HG03460 (cell line): ENCODE results near the gene TNNT1.
"Not testable (repeated sequence)": the region's sequence is repeated elsewhere in the genome, so short reads cannot be mapped to it uniquely, and the experiment has no call there.

Experiments
- ATAC-seq: cut with Tn5 transposase; IDR thresholded peaks from one replicate; pipeline ENCODE4 v1.9.1; 2021; ENCODE audit not compliant: unreplicated experiment

TNNT1 gene

DNA sequence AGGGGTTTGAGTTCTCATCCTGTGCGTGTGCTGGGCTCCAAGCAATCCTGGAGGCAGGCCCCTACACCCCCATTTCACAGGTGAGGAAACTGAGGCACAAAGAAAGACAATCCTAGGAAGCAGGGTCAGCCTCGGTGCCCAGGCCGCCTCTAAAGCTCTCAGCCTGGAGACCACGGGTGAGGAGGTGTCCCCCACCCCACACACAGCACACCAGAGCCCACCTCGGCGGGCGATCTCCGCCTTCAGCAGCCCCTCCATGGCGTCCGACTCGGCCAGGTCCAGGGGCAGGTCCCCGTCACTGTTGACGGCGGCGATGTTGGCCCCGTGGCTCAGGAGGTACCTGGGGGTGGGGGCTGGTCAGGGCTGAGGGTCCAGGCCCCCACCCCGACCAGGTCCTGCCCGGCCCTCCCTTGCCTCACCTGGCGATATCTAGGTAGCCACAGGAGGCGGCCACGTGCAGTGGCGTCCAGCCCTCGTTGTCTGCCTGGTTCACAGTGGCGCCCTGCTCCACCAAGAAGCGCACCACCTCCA lies 36.7 kb downstream of the TNNT1 start:
- no peak for ATAC-seq

DNA sequence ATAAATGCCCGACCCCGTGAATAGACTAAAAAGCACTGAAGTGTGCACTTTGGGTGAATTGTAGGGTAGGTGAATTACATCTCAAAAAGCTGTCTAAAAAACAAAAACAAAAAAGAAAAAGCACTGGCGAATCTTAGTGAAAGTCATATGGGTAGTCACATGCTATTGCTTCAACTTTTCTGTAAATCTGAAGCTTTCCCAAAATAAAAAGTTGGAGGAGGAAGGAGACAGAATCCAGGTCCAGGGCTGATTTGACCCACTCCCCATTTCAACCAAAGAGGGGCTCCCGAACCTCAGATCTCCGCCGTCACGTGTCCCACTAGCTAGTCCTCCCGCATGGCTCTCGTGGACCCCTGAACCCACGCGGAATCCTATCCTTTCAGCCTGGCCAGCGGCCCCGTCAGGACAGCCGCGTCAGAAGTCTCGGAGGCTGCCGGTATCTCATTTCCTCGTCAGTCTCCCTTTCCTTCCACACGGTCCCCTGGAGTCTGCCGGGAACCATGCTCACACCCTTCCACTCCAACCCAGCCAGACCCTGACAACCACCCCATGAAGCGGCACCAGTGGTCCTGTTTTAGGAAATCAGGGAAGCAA lies 37.7 kb downstream of the TNNT1 start:
- no peak for ATAC-seq

DNA sequence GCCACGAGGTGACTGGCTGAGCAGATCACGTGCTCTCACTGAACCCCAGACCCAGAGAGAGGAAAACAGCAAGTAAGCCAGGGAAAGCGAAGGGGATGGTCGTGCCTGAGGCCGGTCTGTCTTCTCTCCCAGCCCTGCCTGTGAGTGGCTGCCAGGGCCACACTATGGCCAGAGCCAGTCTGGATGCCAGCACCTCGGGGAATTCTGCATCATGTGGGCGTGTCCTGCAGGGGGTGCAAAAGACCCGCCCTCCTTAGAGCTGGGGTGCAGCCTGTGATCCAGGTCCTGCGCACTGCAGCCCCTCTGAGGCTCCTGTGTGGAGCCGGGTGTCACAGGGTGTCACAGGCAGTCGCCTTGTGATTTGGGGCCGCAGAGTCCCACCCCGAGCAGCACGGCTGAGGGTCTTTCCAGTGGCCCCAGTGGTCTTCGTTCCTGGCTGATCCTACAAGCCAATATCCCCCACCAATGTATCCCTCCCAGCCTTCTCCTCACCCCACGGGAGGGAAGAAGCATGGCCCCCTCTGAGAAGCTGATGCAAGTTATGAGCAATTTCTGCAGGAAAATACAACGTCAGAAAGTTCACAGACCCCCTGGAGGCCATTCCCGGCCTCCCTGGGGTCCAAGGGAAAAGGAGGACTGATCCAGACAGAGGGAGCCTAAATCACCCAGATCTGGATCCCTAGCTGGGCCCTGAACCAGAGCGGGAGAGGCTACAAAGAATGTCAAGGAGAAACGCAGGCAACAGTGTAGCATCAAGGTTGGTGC lies 39.3 kb downstream of the TNNT1 start:
- no peak for ATAC-seq

DNA sequence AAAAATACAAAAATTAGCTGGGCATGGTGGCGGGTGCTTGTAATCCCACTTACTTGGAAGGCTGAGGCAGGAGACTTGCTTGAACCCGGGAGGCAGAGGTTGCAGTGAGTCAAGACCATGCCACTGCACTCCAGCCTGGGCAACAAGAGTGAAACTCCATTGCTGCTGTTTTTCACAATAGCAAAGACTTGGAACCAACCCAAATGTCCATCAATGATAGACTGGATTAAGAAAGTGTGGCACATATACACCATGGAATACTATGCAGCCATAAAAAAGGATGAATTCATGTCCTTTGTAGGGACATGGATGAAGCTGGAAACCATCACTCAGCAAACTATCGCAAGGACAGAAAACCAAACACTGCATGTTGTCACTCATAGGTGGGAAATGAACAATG lies 41.8 kb downstream of the TNNT1 start:
- not testable (repeated sequence) for ATAC-seq

DNA sequence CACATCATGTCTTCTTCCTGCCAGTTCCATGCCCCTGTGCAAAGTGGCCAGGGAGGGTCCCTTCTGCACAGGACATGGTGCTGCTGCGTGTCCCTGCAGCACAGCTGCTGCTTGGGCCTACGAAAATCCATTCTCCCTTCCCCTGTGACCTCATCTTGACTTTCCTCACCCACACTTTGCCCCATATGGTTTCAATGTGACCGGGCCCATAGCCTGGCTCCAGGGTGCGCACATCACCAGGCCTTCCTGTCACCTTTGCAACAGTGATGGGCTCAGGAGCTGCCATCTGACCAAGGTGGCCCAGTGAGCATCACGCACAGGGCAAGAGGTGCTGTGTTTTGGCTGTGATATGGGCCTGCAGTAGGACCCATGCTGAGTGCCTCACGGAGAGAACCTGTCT lies 42.4 kb downstream of the TNNT1 start:
- no peak for ATAC-seq

DNA sequence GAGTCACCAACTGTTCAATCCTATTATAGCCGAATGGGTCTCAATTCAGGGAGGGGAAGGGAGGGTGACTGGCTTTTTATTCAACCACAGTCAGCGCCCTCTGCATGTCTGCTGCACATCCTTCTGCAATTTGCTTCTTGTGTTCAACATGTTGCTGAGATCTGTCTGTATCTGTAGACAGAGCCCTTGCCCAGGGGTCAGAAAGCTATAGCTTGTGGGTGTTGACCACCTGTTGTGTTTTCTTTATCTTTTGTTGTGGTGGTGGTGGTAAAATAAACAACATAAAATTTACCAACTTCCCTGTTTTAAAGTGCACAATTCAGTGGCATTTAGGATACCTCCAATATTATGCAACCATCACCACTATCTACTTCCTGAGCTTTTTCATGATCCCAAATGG lies 43.8 kb downstream of the TNNT1 start:
- ATAC-seq: no peak

DNA sequence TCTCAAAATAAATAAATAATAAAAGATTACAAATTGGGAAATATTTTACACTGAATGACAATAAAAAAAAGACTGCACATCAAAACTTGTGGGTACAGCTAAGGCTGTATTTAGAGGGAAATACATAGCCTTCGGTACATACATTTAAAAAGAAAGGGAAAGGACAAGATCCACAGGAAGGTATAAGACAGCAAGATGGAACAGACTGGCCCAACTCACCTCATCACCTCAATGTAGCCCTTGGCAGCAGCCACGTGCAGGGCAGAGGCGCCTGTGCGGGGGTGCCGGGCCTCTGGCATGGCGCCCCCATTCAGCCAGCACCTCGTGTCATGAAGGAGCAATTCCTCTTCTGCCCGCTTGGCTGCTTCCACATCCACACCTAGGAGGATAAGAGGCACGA lies 45.8 kb downstream of the TNNT1 start:
- no peak for ATAC-seq

DNA sequence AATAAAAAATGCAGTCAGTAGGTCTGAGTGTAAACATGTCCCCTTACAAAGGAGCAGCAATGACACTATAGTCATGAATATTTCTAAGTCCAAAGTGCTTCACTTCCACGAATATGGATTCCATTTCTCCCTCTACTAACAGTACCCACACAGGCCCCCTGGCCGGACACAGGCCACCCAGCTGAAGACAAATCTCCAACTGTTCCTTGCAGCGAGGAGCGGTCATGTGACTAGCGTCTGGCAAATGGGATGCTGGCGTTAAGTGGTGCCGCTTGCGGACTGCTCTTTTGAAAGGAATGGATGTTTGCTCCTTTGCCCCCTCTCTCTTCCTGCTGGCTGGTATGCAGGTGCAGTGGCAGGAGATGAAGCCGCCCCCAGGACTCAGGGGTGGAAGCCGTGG lies 47.7 kb downstream of the TNNT1 start:
- ATAC-seq: no peak

DNA sequence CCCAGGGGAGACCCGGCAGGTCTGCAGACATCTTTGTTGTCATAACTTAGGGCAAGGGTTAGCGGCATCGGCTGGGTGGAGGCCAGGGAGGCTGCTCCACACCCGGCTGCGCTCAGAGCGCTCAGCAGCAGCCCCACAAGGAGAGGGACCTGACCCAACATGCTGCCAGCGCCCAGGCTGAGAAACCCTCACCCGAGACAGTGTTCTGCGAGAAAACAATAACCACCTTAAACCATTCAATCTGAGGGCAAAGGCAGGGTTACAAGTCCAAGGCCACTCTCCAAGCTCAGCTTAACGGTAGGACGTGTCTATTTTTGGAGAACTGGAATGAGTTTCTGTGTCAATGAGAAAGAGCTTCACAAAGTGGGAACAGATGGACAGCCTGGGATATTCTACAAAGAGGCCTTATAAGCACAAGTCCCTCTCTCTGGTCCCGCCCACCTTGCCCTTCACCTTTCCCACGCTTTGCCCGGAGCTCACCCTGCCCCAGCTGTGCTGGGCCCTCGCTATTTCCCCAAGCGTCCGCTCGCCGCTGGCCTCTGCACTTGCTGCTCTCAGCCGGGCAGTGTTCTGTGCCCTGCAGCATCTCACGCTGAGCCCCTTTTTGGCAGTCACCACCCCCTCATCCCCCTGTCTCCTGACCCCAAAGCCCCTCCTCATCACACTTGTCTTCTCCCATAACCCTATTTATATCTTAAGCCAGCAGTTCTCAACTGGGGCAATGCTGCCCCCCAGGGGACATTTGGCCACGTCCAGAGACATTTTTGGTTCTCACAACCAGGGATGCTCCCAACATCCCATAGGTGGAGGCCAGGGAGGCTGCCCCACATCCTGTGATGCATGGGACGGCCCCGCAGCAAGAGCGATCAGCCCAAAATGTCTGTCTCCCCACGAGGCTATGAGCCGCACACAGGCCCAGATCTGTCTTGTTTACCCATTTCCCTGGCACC lies 49.2 kb downstream of the TNNT1 start:
- no peak for ATAC-seq

DNA sequence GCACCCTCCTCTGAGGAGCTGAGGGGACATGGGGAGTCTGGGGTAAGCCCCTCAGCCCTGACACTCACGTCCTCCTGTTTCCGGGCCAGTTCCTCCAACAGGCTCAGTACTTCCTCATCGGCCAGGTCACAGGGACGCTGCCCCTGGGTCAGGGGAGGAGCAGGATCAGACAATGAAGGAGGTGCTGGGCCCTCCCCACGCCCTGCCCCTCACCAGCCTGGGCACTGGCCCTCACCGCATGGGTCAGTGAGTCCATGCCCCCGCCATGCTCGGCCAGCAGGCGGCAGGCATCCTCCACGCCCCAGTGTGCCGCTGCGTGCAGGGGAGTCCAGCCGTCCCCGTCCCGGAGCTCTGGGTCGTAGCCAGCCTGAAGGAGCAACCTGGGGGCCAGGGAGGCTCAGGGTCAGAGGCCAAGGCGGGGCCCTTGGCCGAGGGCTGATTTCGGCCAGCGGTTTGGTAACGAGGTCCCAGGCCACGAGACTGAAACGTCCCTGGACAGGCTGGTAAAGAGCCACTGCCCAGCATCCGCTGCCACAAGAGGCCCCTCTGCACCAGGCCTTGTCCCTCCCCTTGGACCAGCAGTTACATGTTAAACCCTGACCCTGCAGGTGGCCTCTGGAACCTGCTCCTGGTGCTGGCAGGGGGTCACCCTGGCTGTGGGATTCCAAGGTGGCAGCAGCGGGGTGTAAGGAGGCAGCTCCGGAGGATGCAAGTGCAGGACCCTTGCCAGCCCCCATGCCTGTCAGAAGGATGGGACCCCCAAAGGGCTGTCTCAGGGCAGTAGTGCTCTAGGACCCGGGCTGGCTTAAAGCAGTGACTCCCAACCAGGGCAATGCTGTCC lies 50.1 kb downstream of the TNNT1 start:
- ATAC-seq: no peak

DNA sequence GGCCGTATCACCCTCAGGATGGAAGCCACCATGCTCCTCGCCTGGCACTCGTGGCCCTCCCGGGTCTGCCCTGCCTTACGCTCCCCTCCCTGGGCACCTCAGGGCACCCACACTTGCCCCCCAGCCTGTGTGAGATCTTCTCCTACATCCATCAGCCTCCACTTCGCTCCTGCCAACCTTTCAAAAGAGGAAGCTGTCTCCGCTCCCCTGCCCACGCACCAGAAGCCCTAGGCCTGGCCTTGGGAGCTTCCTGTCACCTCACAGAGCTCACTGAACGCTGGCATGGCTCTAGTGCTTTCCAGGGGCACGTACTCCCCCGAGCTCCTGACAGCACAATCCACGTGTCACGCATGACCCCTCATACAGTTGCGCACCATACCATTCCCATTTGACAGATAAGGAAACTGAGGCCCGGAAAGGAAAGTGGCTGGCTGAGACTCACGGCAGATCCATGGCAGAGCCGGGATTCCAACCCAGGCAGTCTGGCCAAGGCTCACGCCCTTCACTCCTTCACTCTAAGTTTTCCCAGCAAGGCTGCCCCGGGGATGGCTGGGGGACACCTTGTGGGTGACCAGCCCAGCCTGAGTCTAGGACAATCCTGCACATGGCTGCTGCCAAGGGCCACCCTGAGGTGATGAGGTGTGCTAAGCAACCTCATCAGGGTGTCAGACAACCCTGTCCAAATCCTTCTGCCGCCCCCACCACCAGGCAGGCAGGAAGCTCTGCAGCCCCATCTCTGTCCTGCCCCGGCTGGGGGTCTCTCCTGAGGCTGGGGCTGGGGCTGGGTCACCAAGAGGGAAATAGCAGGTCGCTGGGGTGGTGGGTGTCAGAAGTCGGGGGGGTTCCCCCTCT lies 50.9 kb downstream of the TNNT1 start:
- ATAC-seq: no peak

DNA sequence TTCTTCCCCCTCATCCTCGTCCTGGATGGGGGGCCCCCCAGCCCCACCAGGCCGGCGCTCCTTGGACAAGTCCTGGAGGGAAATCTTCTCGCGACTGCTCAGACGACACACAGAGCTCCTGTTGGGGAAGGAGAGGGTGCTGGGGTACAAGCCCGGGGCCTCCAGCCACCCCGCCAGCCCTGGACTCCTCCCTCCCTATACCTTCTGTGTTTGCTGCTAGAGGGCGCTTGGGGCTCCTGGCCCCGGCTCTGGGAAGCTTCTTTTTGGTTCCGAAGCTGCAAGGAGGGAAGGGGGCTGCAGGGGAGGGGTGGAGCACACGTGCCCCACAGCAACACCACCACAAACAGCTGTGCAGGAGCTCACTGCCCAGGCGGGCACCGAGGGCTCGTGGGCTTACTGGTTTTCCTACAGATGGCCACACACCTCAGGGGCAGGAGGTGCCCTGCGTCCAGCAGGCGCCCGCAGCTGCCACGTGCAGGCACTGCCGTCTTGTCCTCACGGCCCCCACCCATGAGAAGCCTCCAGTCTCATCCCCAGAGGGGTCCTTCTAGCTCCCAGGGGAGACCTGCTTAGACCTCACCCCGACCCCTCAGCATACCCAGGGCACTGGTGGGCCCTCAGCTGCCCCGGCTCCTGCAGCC lies 52.8 kb downstream of the TNNT1 start:
- ATAC-seq: no peak

DNA sequence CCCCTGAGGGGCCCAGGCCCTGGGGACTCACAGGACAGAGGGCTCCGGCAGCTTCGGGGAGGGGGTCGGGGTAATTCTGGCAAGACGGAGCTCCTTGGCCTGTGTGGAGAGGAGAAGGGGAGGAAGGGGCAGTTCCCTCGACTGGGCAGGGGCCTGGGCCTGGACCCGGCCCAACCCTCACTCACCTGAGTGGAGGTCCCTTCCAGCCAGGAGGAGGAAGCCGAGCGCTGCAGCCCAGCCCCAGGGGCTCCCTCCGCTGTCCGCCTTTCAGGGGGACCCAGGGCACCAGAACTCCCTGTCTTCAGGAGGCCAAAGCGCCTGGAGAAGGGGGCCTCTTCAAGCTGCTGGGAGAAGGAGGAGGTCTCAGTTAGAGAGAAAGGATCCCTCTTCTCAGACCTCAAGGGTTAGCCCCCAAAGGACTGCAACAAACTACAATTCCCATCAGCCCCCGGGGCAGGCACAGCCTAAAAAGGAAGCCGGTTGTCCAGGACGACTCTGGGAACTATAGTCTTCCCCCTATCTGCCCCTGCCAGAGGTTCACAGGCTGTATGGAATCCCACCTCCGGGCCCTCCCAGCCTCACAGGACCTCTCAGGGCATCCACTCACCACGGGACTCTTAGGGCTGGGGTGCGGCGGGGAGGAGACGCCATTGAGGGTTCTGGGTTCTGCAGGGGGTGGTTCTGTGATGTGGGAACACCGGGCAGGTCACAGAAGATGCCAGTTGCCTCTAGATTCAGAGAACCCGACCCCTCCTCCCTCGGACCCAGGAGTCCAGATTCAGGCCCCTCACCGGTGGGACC lies 53.5 kb downstream of the TNNT1 start:
- ATAC-seq: no peak

DNA sequence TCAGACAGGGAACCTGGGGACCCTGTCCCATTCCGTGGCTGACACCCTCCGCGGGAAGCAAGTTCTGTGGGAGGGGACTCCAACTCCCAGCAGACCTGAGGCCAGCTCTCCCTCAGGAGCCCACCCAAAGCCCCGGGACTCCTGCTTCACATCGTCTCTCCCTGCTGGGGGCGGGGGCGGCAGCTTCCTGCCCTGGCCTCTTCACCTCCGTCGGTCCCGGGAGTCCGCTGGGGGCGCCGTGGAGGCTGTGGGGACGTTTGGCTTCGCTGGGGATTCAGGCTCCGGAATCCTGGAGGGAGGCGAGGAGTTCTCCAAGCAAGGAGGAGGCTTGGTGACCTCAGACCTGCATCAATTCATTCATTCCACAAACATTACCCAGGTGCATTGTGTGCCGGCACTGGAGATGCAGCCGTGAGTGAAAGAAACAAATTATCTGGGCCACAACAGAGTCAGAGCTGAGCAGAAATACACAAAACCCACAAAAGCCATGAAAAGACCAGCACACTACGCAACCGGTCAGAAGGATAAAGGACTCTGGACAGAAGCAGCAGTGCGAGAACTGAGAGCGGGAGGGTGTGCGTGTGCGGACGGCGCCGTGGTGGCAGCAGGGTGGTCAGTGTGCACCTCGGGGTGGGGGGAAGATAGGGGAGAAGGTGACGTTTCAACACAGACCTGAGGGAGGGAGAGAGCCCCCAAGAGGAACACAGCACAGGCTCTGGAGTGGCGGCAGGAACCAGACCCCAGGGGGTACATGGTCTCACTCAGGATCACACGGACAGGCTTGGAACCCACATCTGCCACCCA lies 54.3 kb downstream of the TNNT1 start:
- no peak for ATAC-seq

DNA sequence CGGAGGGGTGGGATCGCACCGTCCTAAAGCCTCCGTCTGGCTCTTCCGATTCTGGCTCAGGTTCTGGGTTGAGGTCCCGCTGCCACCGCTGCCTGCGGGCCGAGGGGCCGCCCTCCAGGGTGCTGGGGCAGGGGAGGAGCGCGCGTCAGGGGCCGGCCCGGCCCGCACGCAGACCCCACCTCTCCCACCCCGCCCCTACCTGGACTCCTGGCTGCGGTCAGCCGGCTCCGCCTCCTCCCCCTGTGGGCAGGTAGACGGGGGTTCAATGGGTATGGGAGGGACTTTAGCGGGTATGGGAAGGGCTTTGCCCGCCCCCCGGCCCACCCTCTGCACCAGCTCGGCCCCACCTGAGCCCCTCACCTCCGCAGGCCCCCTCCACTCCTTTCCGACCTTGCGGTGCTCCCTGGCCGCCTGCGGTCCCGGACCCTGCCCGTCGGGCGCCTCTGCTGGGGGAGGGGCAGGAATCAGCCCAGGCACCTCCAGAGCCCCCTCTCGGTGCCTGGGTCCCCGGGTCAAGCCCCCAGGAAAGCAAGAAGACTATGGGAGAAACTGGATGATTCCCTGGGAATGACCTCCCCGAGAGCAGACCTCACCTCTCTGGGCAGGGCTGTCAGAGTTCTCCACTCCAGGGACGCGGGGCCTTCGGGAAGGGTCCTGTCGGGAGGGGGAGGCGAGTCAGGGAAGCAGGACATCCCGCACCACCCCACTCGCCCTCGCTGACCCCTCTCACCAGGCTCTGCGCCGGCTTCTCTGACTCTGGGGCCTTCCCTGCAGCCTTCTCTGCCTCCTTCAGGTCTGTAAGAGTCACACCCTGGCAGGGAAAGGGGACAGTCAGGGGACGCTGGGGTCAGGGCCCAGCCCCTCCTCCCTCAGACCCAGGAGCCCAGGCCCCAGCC lies 56.3 kb downstream of the TNNT1 start:
- ATAC-seq: no peak

DNA sequence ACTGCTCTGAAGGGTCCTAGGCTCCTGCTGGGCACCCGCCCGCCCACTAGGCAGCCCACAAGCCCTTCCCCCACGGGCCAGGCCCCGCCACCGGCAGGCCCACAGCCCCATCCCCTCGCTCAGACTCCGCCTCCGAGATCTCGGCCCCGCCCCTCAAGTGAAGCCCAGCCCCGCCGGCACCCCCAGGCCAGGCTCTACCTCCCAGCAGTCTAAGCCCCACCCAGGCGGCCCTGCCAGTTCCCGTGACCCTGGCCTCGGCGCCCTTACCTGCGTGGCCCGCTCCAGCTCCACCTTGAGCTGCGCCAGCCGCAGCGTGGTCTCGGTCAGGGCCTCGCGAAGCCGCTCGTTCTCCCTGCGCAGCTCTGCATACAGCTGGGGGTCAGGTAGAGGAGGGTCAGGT lies 57.1 kb downstream of the TNNT1 start:
- no peak for ATAC-seq
